SU-DHL-6 (cell line): ENCODE measurements around the gene FOXF2.

Experiments
- H2AFZ ChIP-seq: fragments of 200-600 bp; sonication (generic); 2 replicates; pipeline ENCODE4 v1.6.1; 2014; ENCODE audit warnings: low read depth, mild to moderate bottlenecking, moderate library complexity, mixed read lengths, antibody characterized with exemption, low read length; ENCODE audit not compliant: severe bottlenecking
- H3F3A ChIP-seq: fragments of 200-600 bp; shearing (Covaris generic); 2 replicates; pipeline ENCODE4 v1.6.0; 2016; ENCODE audit warnings: antibody characterized with exemption, mild to moderate bottlenecking; ENCODE audit not compliant: insufficient read depth
- H3K27ac ChIP-seq: fragments of 200-600 bp; sonication (generic); 2 replicates; pipeline ENCODE4 v1.5.1; 2016; ENCODE audit warnings: low read depth, mild to moderate bottlenecking, low read length, moderate library complexity, mixed read lengths
- H3K27me3 ChIP-seq: fragments of 200-600 bp; sonication (generic), shearing (Covaris generic); 2 replicates; pipeline ENCODE4 v1.6.0; 2014; ENCODE audit warnings: mild to moderate bottlenecking, low read length
- H3K36me3 ChIP-seq: fragments of 200-600 bp; sonication (generic); 2 replicates; pipeline ENCODE4 v1.6.1; 2014; ENCODE audit warnings: mild to moderate bottlenecking, low read length, mixed read lengths
- H3K4me2 ChIP-seq: fragments of 300-600, 200-600 bp; shearing (Covaris generic), sonication (generic); 2 replicates; pipeline ENCODE4 v1.6.0; 2014; ENCODE audit warnings: low read length, low read depth, mild to moderate bottlenecking; ENCODE audit not compliant: poor library complexity, severe bottlenecking
- H3K4me3 ChIP-seq: fragments of 200-600 bp; sonication (generic); 2 replicates; pipeline ENCODE4 v1.5.1; 2014; ENCODE audit warnings: antibody characterized with exemption, low read length, mild to moderate bottlenecking, mixed read lengths; ENCODE audit not compliant: insufficient read depth, poor library complexity, severe bottlenecking
- H3K79me2 ChIP-seq: fragments of 200-600 bp; sonication (generic); 2 replicates; pipeline ENCODE4 v1.6.1; 2014; ENCODE audit warnings: mild to moderate bottlenecking, low read length, moderate library complexity; ENCODE audit not compliant: insufficient read depth
- H3K9ac ChIP-seq: fragments of 200-600 bp; sonication (generic); 2 replicates; pipeline ENCODE4 v1.7.0; 2014; ENCODE audit warnings: mild to moderate bottlenecking, low read length
- H3K9me2 ChIP-seq: fragments of 200-600 bp; sonication (generic); replicated peaks from 2 replicates; pipeline ENCODE4 v1.6.1; 2014; ENCODE audit warnings: low read length; ENCODE audit not compliant: insufficient read depth
- H3K9me3 ChIP-seq: fragments of 200-600 bp; sonication (generic); 2 replicates; pipeline ENCODE4 v1.6.1; 2014; ENCODE audit warnings: low read length, mixed read lengths; ENCODE audit not compliant: insufficient read depth
- H4K20me1 ChIP-seq: fragments of 200-600 bp; sonication (generic); 2 replicates; pipeline ENCODE4 v1.6.1; 2014; ENCODE audit warnings: low read depth, mild to moderate bottlenecking, antibody characterized with exemption, low read length, moderate library complexity, mixed read lengths
- EZH2phosphoT487 ChIP-seq: fragments of 200-600 bp; sonication (generic), shearing (Covaris generic); conservative IDR thresholded peaks from 2 replicates; pipeline ENCODE4 v1.6.1; 2018; ENCODE audit warnings: mild to moderate bottlenecking, antibody characterized with exemption, low read length, moderate library complexity, mixed read lengths
- TF ChIP-seq, protein P1 (sequence below): fragments of 200-600 bp; sonication (generic); IDR thresholded peaks from one replicate; pipeline ENCODE4 v1.5.1; 2017; ENCODE audit warnings: antibody characterized with exemption, mild to moderate bottlenecking, low read length, moderate library complexity; ENCODE audit not compliant: insufficient read depth, poor library complexity, severe bottlenecking

Gene FOXF2

DNA sequence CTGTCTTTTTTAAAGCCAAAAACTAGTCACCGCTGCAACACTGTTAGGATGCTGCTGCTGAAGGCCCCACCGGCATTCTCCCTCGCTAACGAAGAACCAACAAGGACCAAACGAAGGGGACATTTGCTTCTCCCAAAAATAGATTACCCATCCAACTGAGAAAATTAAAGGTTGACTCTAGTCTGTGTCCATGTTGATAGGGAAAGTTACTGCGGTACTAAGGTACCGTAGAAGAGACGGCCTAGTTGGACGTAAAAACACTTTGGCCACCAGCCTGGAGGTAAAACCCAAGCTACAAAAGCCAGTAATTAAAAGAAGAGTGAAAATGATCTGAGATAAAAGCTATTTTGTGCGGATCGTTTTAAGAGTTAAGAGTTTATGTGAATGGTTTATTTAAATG is 11.8 kb upstream of the FOXF2 start:
- Histone ChIP-seq H3K36me3 (no peaks in the 10 kb centered on the region), H3K79me2 (no peaks in the 10 kb centered on the region), H3K9ac (no peak overlapping the region), H3K4me2 (no peak overlapping the region), H3K9me3 (no peaks in the 10 kb centered on the region), H4K20me1 (no peaks in the 10 kb centered on the region), H3K27ac (no peak overlapping the region), H2AFZ (no peak overlapping the region), H3F3A (no peaks in the 10 kb centered on the region), H3K4me3 (no peak overlapping the region), H3K27me3 (0 out of 2 replicates have a peak, but pooled peaks cover 3% of the 10 kb centered on the region), H3K9me2 (no peaks in the 10 kb centered on the region)
- TF ChIP-seq, protein P1, sequence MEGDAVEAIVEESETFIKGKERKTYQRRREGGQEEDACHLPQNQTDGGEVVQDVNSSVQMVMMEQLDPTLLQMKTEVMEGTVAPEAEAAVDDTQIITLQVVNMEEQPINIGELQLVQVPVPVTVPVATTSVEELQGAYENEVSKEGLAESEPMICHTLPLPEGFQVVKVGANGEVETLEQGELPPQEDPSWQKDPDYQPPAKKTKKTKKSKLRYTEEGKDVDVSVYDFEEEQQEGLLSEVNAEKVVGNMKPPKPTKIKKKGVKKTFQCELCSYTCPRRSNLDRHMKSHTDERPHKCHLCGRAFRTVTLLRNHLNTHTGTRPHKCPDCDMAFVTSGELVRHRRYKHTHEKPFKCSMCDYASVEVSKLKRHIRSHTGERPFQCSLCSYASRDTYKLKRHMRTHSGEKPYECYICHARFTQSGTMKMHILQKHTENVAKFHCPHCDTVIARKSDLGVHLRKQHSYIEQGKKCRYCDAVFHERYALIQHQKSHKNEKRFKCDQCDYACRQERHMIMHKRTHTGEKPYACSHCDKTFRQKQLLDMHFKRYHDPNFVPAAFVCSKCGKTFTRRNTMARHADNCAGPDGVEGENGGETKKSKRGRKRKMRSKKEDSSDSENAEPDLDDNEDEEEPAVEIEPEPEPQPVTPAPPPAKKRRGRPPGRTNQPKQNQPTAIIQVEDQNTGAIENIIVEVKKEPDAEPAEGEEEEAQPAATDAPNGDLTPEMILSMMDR, result no peak
- no peak for TF ChIP-seq EZH2phosphoT487

- TF ChIP-seq, protein P1, result no peak
- no peak for TF ChIP-seq EZH2phosphoT487
- no peaks in the 10 kb centered on the region for H3K9me2 ChIP-seq
- no peak overlapping the region for H3K9ac ChIP-seq
- H3K27me3 ChIP-seq, result 0 out of 2 replicates have a peak, but pooled peaks cover under 1% of the 10 kb centered on the region
- no peaks in the 10 kb centered on the region for H3F3A ChIP-seq
- H3K27ac ChIP-seq, result no peak overlapping the region
- H3K4me3 ChIP-seq, result no peak overlapping the region
- no peaks in the 10 kb centered on the region for H3K9me3 ChIP-seq
- H3K79me2 ChIP-seq, result no peaks in the 10 kb centered on the region
- no peak overlapping the region for H2AFZ ChIP-seq
- no peaks in the 10 kb centered on the region for H4K20me1 ChIP-seq
- H3K4me2 ChIP-seq, result no peak overlapping the region
- H3K36me3 ChIP-seq, result no peaks in the 10 kb centered on the region
Measured at GRCh38 chr6:1378065-1379016, 11.0 kb upstream of the FOXF2 start.

DNA sequence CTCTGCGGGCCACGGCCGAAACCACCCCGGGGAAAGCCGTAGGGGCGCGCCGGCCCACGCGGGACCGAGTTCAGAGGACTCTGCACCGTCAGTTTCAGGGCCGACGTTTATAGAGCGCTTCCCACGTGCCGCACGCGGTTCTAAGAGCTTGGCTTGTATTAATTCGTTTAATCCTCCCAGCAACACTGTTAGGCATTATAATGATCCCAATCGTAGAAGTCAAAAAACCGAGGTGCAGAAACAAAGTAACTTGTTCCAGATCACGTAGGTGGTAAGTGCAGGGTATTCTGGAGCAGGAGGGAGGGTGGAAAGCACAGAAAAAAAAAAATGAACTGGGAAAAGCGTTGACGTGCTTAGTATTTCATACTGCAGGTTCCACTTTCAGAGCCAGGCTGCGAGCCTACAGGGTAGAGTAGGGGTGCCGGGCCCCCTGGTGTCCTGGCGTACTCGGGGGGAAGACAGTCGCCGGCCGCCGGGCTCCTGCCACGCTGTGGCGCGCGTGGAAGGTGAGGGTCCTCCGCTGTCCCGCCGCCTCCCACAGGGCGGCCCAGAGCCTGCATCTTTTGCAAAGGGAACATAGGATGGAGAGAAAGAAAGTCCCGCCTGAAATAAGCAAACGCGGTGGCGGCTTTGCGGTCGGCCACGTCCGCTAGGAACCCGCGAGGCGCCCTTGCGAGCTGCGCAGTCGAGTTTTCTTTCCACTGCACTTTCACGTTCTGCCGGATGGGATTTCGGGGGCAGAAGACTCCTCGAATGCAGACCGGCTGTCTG is 10.2 kb upstream of the FOXF2 start:
- TF ChIP-seq, protein P1, result no peak
- no peak for TF ChIP-seq EZH2phosphoT487
- no peaks in the 10 kb centered on the region for H3K79me2 ChIP-seq
- H3F3A ChIP-seq, result no peaks in the 10 kb centered on the region
- no peaks in the 10 kb centered on the region for H3K9me2 ChIP-seq
- H3K9ac ChIP-seq, result no peak overlapping the region
- H3K9me3 ChIP-seq, result no peaks in the 10 kb centered on the region
- no peaks in the 10 kb centered on the region for H3K36me3 ChIP-seq
- no peaks in the 10 kb centered on the region for H4K20me1 ChIP-seq
- no peak overlapping the region for H3K4me2 ChIP-seq
- no peaks in the 10 kb centered on the region for H3K27me3 ChIP-seq
- no peak overlapping the region for H3K4me3 ChIP-seq
- H2AFZ ChIP-seq, result no peak overlapping the region
- no peak overlapping the region for H3K27ac ChIP-seq
